HL-60 (cell line): ENCODE results near the gene PLA2G4D.
A peak's percentile ranks its signal among the peaks of the same experiment; 100 is the strongest.

ENCODE experiments used
- DNase-seq, 2 experiments: peaks; one replicate each; pipeline ENCODE4 v3.0.0-alpha.2; 2010 to 2020; ENCODE audit warnings: low read depth in 1 of 2, low spot score in 1 of 2
- H3K27ac ChIP-seq: fragments of 250-450 bp; sonication (Bioruptor Pico); replicated peaks from 2 replicates; pipeline ENCODE4 v1.5.1; 2020; ENCODE audit warnings: mild to moderate bottlenecking, moderate library complexity
- H3K27me3 ChIP-seq: fragments of 250-450 bp; sonication (Bioruptor Pico); 2 replicates; pipeline ENCODE4 v1.5.1; 2021; ENCODE audit warnings: mild to moderate bottlenecking, moderate library complexity; ENCODE audit not compliant: insufficient read depth, poor library complexity, severe bottlenecking
- H3K4me3 ChIP-seq: replicated peaks from 2 replicates; pipeline ENCODE4 v1.5.1; 2011; ENCODE audit warnings: mild to moderate bottlenecking, control low read depth, low read length; ENCODE audit not compliant: insufficient read depth
- CTCF ChIP-seq: IDR thresholded peaks from one replicate; pipeline ENCODE4 v1.5.1; 2011; ENCODE audit warnings: low read length, control low read depth, inconsistent platforms; ENCODE audit not compliant: insufficient read depth
- GABPA ChIP-seq: IDR thresholded peaks from 2 replicates; pipeline ENCODE4 v1.6.1; 2012; ENCODE audit warnings: low read depth
- POLR2AphosphoS5 ChIP-seq: IDR thresholded peaks from 2 replicates; pipeline ENCODE4 v1.6.1; 2012; ENCODE audit warnings: low read depth
- REST ChIP-seq: IDR thresholded peaks from 2 replicates; pipeline ENCODE4 v1.6.1; 2012; ENCODE audit warnings: low read depth; ENCODE audit not compliant: insufficient replicate concordance
- SPI1 ChIP-seq: IDR thresholded peaks from 2 replicates; pipeline ENCODE4 v1.6.1; 2012; ENCODE audit warnings: low read depth, mild to moderate bottlenecking, borderline replicate concordance

The PLA2G4D gene

GRCh38 chr15:42123546-42123945, 29.2 kb upstream of the PLA2G4D start:
- peak overlapping the region; percentile 87 for H3K27ac ChIP-seq
- no peak overlapping the region for H3K4me3 ChIP-seq
- no peak for DNase-seq
- TF ChIP-seq GABPA, result no peak
- no peak for TF ChIP-seq POLR2AphosphoS5
- no peak for TF ChIP-seq REST
- TF ChIP-seq CTCF, result no peak
- TF ChIP-seq SPI1, result no peak
- no peaks in the 10 kb centered on the region for H3K27me3 ChIP-seq

- TF ChIP-seq CTCF (no peak), SPI1 (no peak), REST (no peak), GABPA (0 out of 2 replicates have a peak, but pooled peaks have one; percentile 22), POLR2AphosphoS5 (no peak)
- Histone ChIP-seq H3K4me3 (no peak overlapping the region), H3K27me3 (no peaks in the 10 kb centered on the region), H3K27ac (peak overlapping the region; percentile 87)
- peak; percentile 88 to 91 for DNase-seq
Observed at GRCh38 chr15:42121682-42122081, 27.3 kb upstream of the PLA2G4D start.

GRCh38 chr15:42121021-42121420, 26.7 kb upstream of the PLA2G4D start:
- DNase-seq, result peak; percentile 92 to 95
- no peak for TF ChIP-seq SPI1
- no peak for TF ChIP-seq REST
- no peak for TF ChIP-seq CTCF
- TF ChIP-seq POLR2AphosphoS5, result peak; percentile 77
- no peak overlapping the region for H3K4me3 ChIP-seq
- H3K27me3 ChIP-seq, result no peaks in the 10 kb centered on the region
- H3K27ac ChIP-seq, result peak overlapping the region; percentile 87
